ENCODE measurements around the gene ARF1.

Gene ARF1

DNA sequence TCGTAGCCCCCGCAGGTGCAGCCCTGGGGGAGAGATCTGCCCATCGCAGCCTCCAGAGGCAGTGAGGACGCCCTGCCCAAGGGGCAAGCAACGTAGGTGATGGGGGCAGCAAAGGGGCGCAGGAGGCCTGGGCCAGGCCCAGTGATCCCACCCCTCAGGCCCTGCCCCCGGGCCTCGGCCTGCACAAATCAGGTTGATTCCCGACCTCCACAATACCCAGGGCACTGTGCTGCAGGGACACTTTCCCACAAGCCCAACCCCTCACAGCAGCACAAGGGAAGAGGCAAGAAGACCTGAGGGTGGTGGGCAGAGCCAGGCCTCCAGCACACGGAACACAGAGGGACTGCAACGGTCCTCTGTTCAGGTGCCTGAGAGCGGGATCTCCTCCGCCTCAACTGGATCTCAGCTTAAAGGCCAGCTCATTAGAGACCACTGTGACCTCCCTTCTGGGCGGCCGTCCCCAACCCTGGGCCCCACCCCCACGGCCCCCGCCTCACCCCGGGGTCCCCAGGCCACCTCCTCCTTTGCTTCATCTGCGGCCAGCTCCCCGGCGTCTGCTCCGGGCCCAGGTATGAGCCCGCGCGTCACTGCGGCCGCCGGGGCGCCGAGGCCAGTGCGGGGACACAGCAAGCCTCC lies 812 bp upstream of the ARF1 start:
- DNase-seq (ENCODE audit: extremely low read depth, low read depth), result no peak
- peak overlapping the region; percentile 98 for H3K4me3 ChIP-seq (replicated peaks; ENCODE audit: low read depth, low read length)
- TF ChIP-seq, protein P1, sequence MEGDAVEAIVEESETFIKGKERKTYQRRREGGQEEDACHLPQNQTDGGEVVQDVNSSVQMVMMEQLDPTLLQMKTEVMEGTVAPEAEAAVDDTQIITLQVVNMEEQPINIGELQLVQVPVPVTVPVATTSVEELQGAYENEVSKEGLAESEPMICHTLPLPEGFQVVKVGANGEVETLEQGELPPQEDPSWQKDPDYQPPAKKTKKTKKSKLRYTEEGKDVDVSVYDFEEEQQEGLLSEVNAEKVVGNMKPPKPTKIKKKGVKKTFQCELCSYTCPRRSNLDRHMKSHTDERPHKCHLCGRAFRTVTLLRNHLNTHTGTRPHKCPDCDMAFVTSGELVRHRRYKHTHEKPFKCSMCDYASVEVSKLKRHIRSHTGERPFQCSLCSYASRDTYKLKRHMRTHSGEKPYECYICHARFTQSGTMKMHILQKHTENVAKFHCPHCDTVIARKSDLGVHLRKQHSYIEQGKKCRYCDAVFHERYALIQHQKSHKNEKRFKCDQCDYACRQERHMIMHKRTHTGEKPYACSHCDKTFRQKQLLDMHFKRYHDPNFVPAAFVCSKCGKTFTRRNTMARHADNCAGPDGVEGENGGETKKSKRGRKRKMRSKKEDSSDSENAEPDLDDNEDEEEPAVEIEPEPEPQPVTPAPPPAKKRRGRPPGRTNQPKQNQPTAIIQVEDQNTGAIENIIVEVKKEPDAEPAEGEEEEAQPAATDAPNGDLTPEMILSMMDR (IDR thresholded peaks at IDR 0.05; ENCODE audit: low read depth, low read length, missing control alignments), result no peak

- peak overlapping the region; percentile 98 for H3K4me3 ChIP-seq (replicated peaks; ENCODE audit: low read depth, low read length)
- DNase-seq (ENCODE audit: extremely low read depth, low read depth), result no peak
- TF ChIP-seq, protein P1 (IDR thresholded peaks at IDR 0.05; ENCODE audit: low read depth, low read length, missing control alignments), result no peak
Observed at GRCh38 chr1:228082918-228083870, 686 bp downstream of the ARF1 start.

- no peak for DNase-seq (ENCODE audit: extremely low read depth, low read depth)
- peak overlapping the region; percentile 98 for H3K4me3 ChIP-seq (replicated peaks; ENCODE audit: low read depth, low read length)
- TF ChIP-seq, protein P1 (IDR thresholded peaks at IDR 0.05; ENCODE audit: low read depth, low read length, missing control alignments), result no peak
Observed at GRCh38 chr1:228083871-228084278, 1.4 kb downstream of the ARF1 start.

GRCh38 chr1:228084325-228084724 lies 1.8 kb downstream of the ARF1 start:
- no peak for DNase-seq (ENCODE audit: extremely low read depth, low read depth)
- TF ChIP-seq, protein P1 (IDR thresholded peaks at IDR 0.05; ENCODE audit: low read depth, low read length, missing control alignments), result no peak
- H3K4me3 ChIP-seq (replicated peaks; ENCODE audit: low read depth, low read length), result peak overlapping the region; percentile 98

DNA sequence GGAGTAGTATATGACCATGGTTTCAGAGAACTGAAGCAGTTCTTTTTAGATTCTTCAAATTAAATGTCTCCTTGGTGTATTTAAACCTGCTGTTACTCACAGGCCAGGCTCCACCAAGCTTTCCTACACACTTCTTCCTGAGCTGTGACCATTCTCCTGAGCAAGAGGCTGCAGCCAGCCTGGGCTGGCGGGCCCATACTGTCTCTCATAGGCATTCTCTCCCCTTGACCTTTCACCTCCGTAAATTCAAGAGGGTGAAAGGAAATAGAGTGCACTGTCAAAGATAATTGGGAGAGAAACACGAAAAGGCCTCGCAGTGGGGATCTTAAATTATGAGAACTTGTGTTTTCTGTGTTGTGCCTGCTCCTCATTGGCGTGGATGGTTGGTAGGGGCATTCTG lies 2.3 kb downstream of the ARF1 start:
- DNase-seq (ENCODE audit: extremely low read depth, low read depth), result no peak
- H3K4me3 ChIP-seq (replicated peaks; ENCODE audit: low read depth, low read length), result peak overlapping the region; percentile 98
- TF ChIP-seq, protein P1 (IDR thresholded peaks at IDR 0.05; ENCODE audit: low read depth, low read length, missing control alignments), result no peak

DNA sequence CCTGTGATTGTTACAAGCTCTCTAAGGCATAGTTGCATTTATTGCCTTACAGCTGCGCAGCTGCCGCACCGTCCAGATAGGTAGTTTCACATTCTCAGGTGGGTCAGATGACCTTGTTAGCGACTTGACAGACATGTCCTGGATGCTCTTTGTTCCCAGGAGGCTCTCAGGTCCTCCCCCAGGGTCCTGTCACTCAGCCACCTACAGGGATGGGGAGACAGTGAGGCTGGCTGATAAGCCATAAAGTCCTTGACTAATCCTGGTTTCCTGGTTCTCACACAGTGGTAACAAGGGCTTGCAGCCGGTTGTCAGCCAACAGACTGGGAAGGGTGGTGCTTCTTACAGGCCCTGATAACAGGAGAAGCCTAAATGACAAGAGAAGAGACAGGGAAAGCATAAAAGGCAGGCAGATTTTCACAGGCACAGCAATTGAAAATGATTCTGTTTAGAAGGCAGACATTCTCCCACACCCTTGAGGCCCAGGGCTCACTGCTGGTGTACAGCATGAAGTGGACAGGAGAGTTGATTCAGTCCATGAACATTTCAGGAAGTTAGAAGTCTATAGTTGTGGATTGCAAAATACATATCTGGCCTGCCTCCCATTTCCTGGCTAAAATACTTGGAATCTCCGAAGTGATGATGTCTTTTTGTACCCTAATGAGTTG lies 2.9 kb downstream of the ARF1 start:
- peak overlapping the region; percentile 98 for H3K4me3 ChIP-seq (replicated peaks; ENCODE audit: low read depth, low read length)
- TF ChIP-seq, protein P1 (IDR thresholded peaks at IDR 0.05; ENCODE audit: low read depth, low read length, missing control alignments), result no peak
- no peak for DNase-seq (ENCODE audit: extremely low read depth, low read depth)
